Heart left ventricle (tissue), 13 donors: ENCODE measurements around the gene NOL12.

ENCODE experiments used
- POLR2A ChIP-seq, 2 donors: fragments of 450-650 bp; IDR thresholded peaks; one replicate each; pipeline ENCODE4 v1.6.1; 2017; ENCODE audit warnings: antibody characterized with exemption in 2 of 2, mild to moderate bottlenecking in 2 of 2, moderate library complexity in 2 of 2
- TF ChIP-seq, protein P1 (sequence below), 12 donors: fragments of 200-600 bp; sonication (generic) in 4 of 12; IDR thresholded peaks; one replicate each; pipeline versions ENCODE4 v1.5.0 to v1.8.0; 2018 to 2022; ENCODE audit warnings: antibody characterized with exemption in 12 of 12, mild to moderate bottlenecking in 5 of 12
- donor health status: ischemic (EF 13 %, LVEDD 7.1; RV severe dilation, severe dysfunction).
- donor health status: DM: no; HTN: yes; CAD: no.
- donor health status: DM: no; HTN: no; CAD: no.
- donor health status: ischemic (EF 25% LVEDD 6.9; RV normal size, moderate dysfunction).
- donor health status: ischemic (EF 25% LVEDD 5.7; RV mildly dilated, moderate dysfunction).
- donor health status: ischemic (EF 35%, LVEDD 5.7; RV mildly dilated, moderate dysfunction).
- donor health status: nonischemic (EF 11% LVEDD 7.7; RV severe dilation, severe dysfunction).
- donor health status: DM: yes; HTN: yes; CAD: no.
- donor health status: PGD.
- donor health status: ischemic (EF 29% LVEDD 5.4; RV normal size, mild dysfunction).
- donor health status: nonischemic (EF 23%, LVEDD 6.1; RV moderate dilation, normal function).

DNA sequence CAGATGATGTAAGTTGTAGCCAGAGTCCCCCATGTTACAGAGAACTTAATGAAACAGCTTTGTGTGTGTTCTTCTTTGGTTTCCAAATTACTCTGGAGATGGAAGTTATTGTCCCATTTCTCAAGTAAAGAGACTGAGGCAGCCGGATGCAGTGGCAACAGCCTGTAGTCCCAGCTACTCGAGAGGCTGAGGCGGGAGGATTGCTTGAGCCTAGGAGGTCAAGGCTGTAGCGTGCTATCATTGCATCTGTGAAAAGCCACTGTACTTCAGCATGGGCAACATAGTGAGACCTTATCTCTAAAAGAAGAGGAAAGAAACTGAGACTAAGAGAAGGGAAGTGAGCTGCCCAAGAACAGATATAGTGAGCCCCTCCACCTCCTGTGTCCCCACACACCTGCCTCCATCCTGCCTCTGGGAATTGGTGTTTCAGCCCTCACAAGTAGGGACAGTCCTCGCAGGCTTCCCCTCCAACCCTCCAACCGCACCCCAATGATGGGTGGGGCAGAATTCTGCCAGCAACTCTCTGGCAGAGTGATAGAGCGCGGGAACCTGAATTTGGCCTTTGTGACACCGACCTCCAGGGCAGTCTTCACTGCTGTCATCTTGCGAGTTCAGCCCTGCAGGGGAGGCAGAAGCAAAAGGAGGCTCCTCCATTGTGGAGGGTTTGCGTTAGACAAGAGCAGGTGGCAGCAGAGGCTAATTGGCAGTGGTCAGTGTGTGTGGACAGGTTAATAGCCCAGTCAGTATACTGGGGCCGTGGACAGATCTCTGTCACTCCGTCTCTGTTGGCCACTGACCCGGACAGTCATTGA lies 26.0 kb upstream of the NOL12 start:
- TF ChIP-seq, protein P1, sequence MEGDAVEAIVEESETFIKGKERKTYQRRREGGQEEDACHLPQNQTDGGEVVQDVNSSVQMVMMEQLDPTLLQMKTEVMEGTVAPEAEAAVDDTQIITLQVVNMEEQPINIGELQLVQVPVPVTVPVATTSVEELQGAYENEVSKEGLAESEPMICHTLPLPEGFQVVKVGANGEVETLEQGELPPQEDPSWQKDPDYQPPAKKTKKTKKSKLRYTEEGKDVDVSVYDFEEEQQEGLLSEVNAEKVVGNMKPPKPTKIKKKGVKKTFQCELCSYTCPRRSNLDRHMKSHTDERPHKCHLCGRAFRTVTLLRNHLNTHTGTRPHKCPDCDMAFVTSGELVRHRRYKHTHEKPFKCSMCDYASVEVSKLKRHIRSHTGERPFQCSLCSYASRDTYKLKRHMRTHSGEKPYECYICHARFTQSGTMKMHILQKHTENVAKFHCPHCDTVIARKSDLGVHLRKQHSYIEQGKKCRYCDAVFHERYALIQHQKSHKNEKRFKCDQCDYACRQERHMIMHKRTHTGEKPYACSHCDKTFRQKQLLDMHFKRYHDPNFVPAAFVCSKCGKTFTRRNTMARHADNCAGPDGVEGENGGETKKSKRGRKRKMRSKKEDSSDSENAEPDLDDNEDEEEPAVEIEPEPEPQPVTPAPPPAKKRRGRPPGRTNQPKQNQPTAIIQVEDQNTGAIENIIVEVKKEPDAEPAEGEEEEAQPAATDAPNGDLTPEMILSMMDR (IDR thresholded peaks at IDR 0.05) = no peak
- no peak for TF ChIP-seq POLR2A (IDR thresholded peaks at IDR 0.05)
